ENCODE data around the gene ZBTB7A. TPM values are rescaled to one million over a fixed set of nuclear protein-coding genes. Genes with fewer than 3 reads are reported as not detected.
"Not testable (repeated sequence)": the region's sequence is repeated elsewhere in the genome, so short reads cannot be mapped to it uniquely, and the experiment has no call there.

The ZBTB7A gene
- total RNA-seq, 2 donors from 2014 or later: 28.5 to 32.5 TPM

GRCh38 chr19:4011430-4011829, 55.3 kb downstream of the ZBTB7A start:
- intact Hi-C loops (cut with DNase I); ATAC-seq; DNase-seq: not testable (repeated sequence)

- intact Hi-C loops (cut with DNase I): no loop called here
- DNase-seq (no peak), ATAC-seq (no peak)
These were observed 55.9 kb downstream of the ZBTB7A start for GRCh38 chr19:4010808-4011110.

- no peak for DNase-seq
- intact Hi-C loops (cut with DNase I): no loop called here
- no peak for ATAC-seq
These were observed 56.5 kb downstream of the ZBTB7A start for GRCh38 chr19:4009990-4010807.

GRCh38 chr19:4007836-4008539, 58.7 kb downstream of the ZBTB7A start:
- intact Hi-C loops (cut with DNase I): no loop called here
- DNase-seq (no peak), ATAC-seq (peak; percentile 3 to 4)

- intact Hi-C loops (cut with DNase I): no loop called here
- peak; percentile 96 for DNase-seq
- peak; percentile 97 for ATAC-seq
These were observed 59.5 kb downstream of the ZBTB7A start, which contains the start of gene PIAS4 for GRCh38 chr19:4007021-4007835. Gene PIAS4, plus strand, starts transcription at chr19:4007736. Its CDS starts 25 bp downstream, at chr19:4007761.

- ATAC-seq; DNase-seq; intact Hi-C loops (cut with DNase I): not testable (repeated sequence)
These were observed 61.3 kb downstream of the ZBTB7A start for GRCh38 chr19:4005436-4005835.

- ATAC-seq; DNase-seq; intact Hi-C loops (cut with DNase I): not testable (repeated sequence)
These were observed 65.9 kb downstream of the ZBTB7A start for GRCh38 chr19:4000798-4001197.

- intact Hi-C loops (cut with DNase I): not testable (repeated sequence)
These were observed 67.9 kb downstream of the ZBTB7A start for GRCh38 chr19:3998667-3999412.

GRCh38 chr19:3995607-3996006, 71.1 kb downstream of the ZBTB7A start:
- DNase-seq (no peak), ATAC-seq (no peak)
- intact Hi-C loops (cut with DNase I): no loop called here

More at GRCh38 chr19:3998667-3999412, 67.9 kb downstream of the ZBTB7A start:
- not testable (repeated sequence) for ATAC-seq, DNase-seq

Other genes with a start within 250 kb of the ZBTB7A start
- gene ZFR2, start 197.9 kb downstream of the ZBTB7A start, total RNA-seq: under 1 TPM; 0.29 to 0.35 TPM
- not detected for gene ATCAY, start 186.2 kb downstream of the ZBTB7A start, total RNA-seq
- gene NMRK2, start 133.8 kb downstream of the ZBTB7A start, total RNA-seq: 1,000 to 10,000 TPM; 1,098 to 1,409 TPM
- 10 to 100 TPM; 52.4 to 95.1 TPM for gene DAPK3, start 95.8 kb downstream of the ZBTB7A start, total RNA-seq
- gene EEF2, start 81.4 kb downstream of the ZBTB7A start, total RNA-seq: 1,000 to 10,000 TPM; 1,815 to 2,062 TPM
- gene PIAS4, start 59.2 kb downstream of the ZBTB7A start, total RNA-seq: 10 to 100 TPM; 13.8 to 14.0 TPM
- 100 to 1,000 TPM; 109 to 118 TPM for gene MAP2K2, start 57.2 kb upstream of the ZBTB7A start, total RNA-seq
- gene CREB3L3, start 86.7 kb upstream of the ZBTB7A start, total RNA-seq: not detected
- 10 to 100 TPM; 13.0 to 21.8 TPM for gene SIRT6, start 115.7 kb upstream of the ZBTB7A start, total RNA-seq
- 1 to 10 TPM in 1 of 2 donors, under 1 TPM in 1; 0.86 to 1.2 TPM for gene ANKRD24, start 115.8 kb upstream of the ZBTB7A start, total RNA-seq
- gene EBI3, start 162.6 kb upstream of the ZBTB7A start, total RNA-seq: 1 to 10 TPM; 1.2 TPM
- gene YJU2, start 180.2 kb upstream of the ZBTB7A start, total RNA-seq: 10 to 100 TPM in 1 of 2 donors, 1 to 10 TPM in 1; 8.5 to 11.8 TPM
- 10 to 100 TPM; 21.4 to 37.0 TPM for gene SHD, start 212.4 kb upstream of the ZBTB7A start, total RNA-seq
- gene TMIGD2, start 235.5 kb upstream of the ZBTB7A start, total RNA-seq: under 1 TPM in 1 of 2 donors, not detected in 1; 0.29 TPM
- not detected for gene FSD1, start 237.7 kb upstream of the ZBTB7A start, total RNA-seq

All from left cardiac atrium (tissue), 4 donors.